GM06990 (cell line): ENCODE data around the gene ACVR1C.
A peak's percentile ranks its signal among the peaks of the same experiment; 100 is the strongest.

Experiments
- DNase-seq: peaks from one replicate; pipeline ENCODE4 v3.0.0-alpha.2; 2011; ENCODE audit not compliant: insufficient read length; ENCODE audit errors: extremely low read depth
- H3K27me3 ChIP-seq: replicated peaks from 2 replicates; pipeline ENCODE4 v1.6.0; 2011; ENCODE audit warnings: low read length; ENCODE audit not compliant: control insufficient read depth, insufficient read depth
- H3K36me3 ChIP-seq: 2 replicates; pipeline ENCODE4 v1.5.1; 2011; ENCODE audit warnings: low read length; ENCODE audit not compliant: control insufficient read depth, insufficient read depth
- H3K4me3 ChIP-seq: replicated peaks from 2 replicates; pipeline ENCODE4 v1.5.1; 2011; ENCODE audit warnings: low read depth, mild to moderate bottlenecking, control low read depth, low read length
- CTCF ChIP-seq: IDR thresholded peaks from 2 replicates; pipeline ENCODE4 v1.5.1; 2011; ENCODE audit warnings: low read length, control low read depth, mild to moderate bottlenecking, inconsistent platforms; ENCODE audit not compliant: insufficient read depth, poor library complexity, severe bottlenecking

ACVR1C gene

GRCh38 chr2:157506586-157506985 is 122.1 kb downstream of the ACVR1C start:
- Histone ChIP-seq H3K36me3 (no peaks in the 10 kb centered on the region), H3K4me3 (no peak overlapping the region), H3K27me3 (no peaks in the 10 kb centered on the region)
- no peak for TF ChIP-seq CTCF
- DNase-seq, result no peak

- no peak for TF ChIP-seq CTCF
- no peak overlapping the region for H3K4me3 ChIP-seq
- no peak for DNase-seq
- H3K27me3 ChIP-seq, result no peaks in the 10 kb centered on the region
- H3K36me3 ChIP-seq, result no peaks in the 10 kb centered on the region
Measured at GRCh38 chr2:157504623-157505022, 124.0 kb downstream of the ACVR1C start.

- TF ChIP-seq CTCF, result no peak
- no peak for DNase-seq
- no peak overlapping the region for H3K4me3 ChIP-seq
Measured at GRCh38 chr2:157501026-157501425, 127.6 kb downstream of the ACVR1C start.

GRCh38 chr2:157500334-157500733 is 128.3 kb downstream of the ACVR1C start:
- Histone ChIP-seq H3K27me3 (no peaks in the 10 kb centered on the region), H3K36me3 (no peaks in the 10 kb centered on the region), H3K4me3 (no peak overlapping the region)
- DNase-seq, result no peak
- TF ChIP-seq CTCF, result no peak

More at GRCh38 chr2:157501026-157501425, 127.6 kb downstream of the ACVR1C start:
- Histone ChIP-seq H3K36me3 (no peaks in the 10 kb centered on the region), H3K27me3 (no peaks in the 10 kb centered on the region)

- H3K4me3 ChIP-seq, result no peak overlapping the region
- no peaks in the 10 kb centered on the region for H3K27me3 ChIP-seq
- H3K36me3 ChIP-seq, result no peaks in the 10 kb centered on the region
- no peak for DNase-seq
- no peak for TF ChIP-seq CTCF
Measured at GRCh38 chr2:157498483-157498882, 130.2 kb downstream of the ACVR1C start.

- Histone ChIP-seq H3K36me3 (no peaks in the 10 kb centered on the region), H3K4me3 (no peak overlapping the region), H3K27me3 (no peaks in the 10 kb centered on the region)
- peak; percentile 77 for TF ChIP-seq CTCF
- peak; percentile 3 for DNase-seq
Measured at GRCh38 chr2:157497638-157498314, 130.9 kb downstream of the ACVR1C start.
